22Rv1 (cell line): ENCODE measurements around the gene TACR2.

ENCODE experiments used
- CTCF ChIP-seq: fragments of 450-650 bp; IDR thresholded peaks from 2 replicates; pipeline ENCODE4 v1.5.1; 2017; ENCODE audit warnings: mild to moderate bottlenecking
- ZFX ChIP-seq: fragments of 450-650 bp; IDR thresholded peaks from 2 replicates; pipeline ENCODE4 v1.6.1; 2017; ENCODE audit warnings: antibody characterized with exemption, borderline replicate concordance

GRCh38 chr10:69419096-69419743 is 2.5 kb upstream of the TACR2 start:
- TF ChIP-seq ZFX: no peak
- TF ChIP-seq CTCF: no peak
